Measurements from ENCODE around the gene MAML3.

DNA sequence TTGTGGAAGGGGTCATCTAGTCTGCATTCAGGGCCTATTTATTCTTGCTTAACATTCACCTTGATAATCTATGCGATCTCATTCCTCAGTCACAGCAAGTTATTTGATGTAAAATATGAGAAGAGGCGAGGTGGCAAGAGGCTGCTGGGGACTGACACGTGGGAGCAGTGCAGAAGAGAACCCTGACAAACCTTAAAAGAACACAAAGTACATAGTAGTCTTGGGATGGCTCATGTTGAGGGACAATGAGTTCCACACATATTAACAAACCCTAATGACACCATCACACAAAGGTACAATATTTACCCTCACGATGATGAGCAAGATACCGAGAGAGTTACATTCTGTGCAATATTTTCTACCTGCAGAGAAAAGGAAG lies 57.5 kb downstream of the MAML3 start:
- TF ChIP-seq POLR2A (IDR thresholded peaks at IDR 0.05) = no peak
- TF ChIP-seq, protein P1, sequence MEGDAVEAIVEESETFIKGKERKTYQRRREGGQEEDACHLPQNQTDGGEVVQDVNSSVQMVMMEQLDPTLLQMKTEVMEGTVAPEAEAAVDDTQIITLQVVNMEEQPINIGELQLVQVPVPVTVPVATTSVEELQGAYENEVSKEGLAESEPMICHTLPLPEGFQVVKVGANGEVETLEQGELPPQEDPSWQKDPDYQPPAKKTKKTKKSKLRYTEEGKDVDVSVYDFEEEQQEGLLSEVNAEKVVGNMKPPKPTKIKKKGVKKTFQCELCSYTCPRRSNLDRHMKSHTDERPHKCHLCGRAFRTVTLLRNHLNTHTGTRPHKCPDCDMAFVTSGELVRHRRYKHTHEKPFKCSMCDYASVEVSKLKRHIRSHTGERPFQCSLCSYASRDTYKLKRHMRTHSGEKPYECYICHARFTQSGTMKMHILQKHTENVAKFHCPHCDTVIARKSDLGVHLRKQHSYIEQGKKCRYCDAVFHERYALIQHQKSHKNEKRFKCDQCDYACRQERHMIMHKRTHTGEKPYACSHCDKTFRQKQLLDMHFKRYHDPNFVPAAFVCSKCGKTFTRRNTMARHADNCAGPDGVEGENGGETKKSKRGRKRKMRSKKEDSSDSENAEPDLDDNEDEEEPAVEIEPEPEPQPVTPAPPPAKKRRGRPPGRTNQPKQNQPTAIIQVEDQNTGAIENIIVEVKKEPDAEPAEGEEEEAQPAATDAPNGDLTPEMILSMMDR (IDR thresholded peaks at IDR 0.05) = no peak

All from uterus (tissue), 2 donors.